GM12891 (cell line): ENCODE data around the gene RCBTB1.

Source experiments
- PAX5 ChIP-seq: IDR thresholded peaks from 2 replicates; pipeline ENCODE4 v1.6.1; 2011; ENCODE audit warnings: low read length, moderate library complexity, mild to moderate bottlenecking; ENCODE audit not compliant: insufficient read depth, severe bottlenecking
- POLR2A ChIP-seq: IDR thresholded peaks from 2 replicates; pipeline ENCODE4 v1.6.1; 2011; ENCODE audit warnings: low read depth, low read length, control low read depth
- POLR2AphosphoS5 ChIP-seq: IDR thresholded peaks from 2 replicates; pipeline ENCODE4 v1.6.1; 2011; ENCODE audit warnings: low read depth, low read length, control low read depth
- POU2F2 ChIP-seq: IDR thresholded peaks from 2 replicates; pipeline ENCODE4 v1.6.1; 2011; ENCODE audit warnings: low read depth, mild to moderate bottlenecking, control low read depth, low read length, moderate library complexity
- SPI1 ChIP-seq: IDR thresholded peaks from 2 replicates; pipeline ENCODE4 v1.6.1; 2011; ENCODE audit warnings: low read depth, low read length, control low read depth
- TAF1 ChIP-seq: IDR thresholded peaks from 2 replicates; pipeline ENCODE4 v1.6.1; 2011; ENCODE audit warnings: low read depth, low read length, control low read depth

DNA sequence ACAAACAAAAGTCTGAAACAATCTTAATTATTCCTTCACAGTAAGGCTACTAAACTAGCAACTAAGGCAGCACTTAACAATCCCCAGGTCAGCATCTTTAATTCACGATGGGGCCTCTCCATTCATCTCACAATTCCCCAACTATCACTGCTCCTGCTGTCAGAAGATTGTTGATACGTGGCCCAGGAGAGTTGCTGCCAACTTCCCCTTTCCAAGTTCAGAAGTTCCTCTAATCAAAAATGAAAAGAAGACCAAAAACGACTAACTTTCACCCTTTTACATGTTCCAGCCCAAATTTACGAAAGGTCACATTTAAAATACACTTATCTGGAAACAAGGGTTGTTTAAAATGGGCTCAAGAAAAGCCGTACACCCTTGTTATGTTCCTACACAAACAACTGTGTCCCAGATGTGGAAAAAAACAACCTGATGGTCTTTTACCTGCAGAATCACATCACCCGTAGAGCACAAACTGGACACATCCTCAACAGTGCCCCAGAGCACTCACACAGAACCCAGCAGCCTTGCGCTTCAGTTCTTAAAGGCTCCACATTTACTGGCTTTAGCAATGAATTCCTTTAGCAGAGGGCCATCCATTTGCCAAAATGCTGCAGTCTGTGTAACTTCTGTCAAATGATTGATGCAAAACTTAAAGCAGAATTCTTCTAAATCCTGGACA is 51.6 kb downstream of the RCBTB1 start:
- TF ChIP-seq POLR2A (no peak), TAF1 (no peak), POLR2AphosphoS5 (no peak), POU2F2 (no peak), PAX5 (no peak), SPI1 (peak; percentile 43)
